Breast epithelium (tissue), 4 donors: ENCODE measurements around the gene ZNF263. TPM values are rescaled to one million over a fixed set of nuclear protein-coding genes. Genes with fewer than 3 reads are reported as not detected.
A peak's percentile ranks its signal among the peaks of the same experiment; 100 is the strongest.

Source experiments
- DNase-seq, 2 donors: peaks; one replicate each; pipeline ENCODE4 v3.0.0-alpha.2; 2019; ENCODE audit warnings: low spot score in 2 of 2
- H3K27ac ChIP-seq, 2 donors: fragments of 200-600 bp; sonication (generic) in 1 of 2; one replicate each; pipeline ENCODE4 v1.5.1; 2016 to 2019; ENCODE audit warnings: mild to moderate bottlenecking in 1 of 2
- H3K27me3 ChIP-seq, 2 donors: fragments of 200-600 bp; sonication (generic) in 1 of 2; one replicate each; pipeline versions ENCODE4 v1.5.1 to v1.6.0; 2017 to 2019; ENCODE audit warnings: control low read depth in 1 of 2, mild to moderate bottlenecking in 1 of 2
- H3K36me3 ChIP-seq: fragments of 200-600 bp; one replicate; pipeline ENCODE4 v1.5.1; 2019
- H3K4me1 ChIP-seq, 2 donors: fragments of 200-600 bp; sonication (generic); one replicate each; pipeline ENCODE4 v1.5.1; 2016 to 2019; ENCODE audit warnings: control low read depth in 1 of 2
- H3K4me3 ChIP-seq, 3 donors: fragments of 200-600 bp; sonication (generic); 1 replicate in 2 of 3; 2 replicates in 1 of 3; pipeline ENCODE4 v1.5.1; 2016 to 2019; ENCODE audit warnings: mild to moderate bottlenecking in 3 of 3, moderate library complexity in 2 of 3
- H3K9me3 ChIP-seq, 2 donors: fragments of 200-600 bp; sonication (generic) in 1 of 2; one replicate each; pipeline ENCODE4 v1.5.1; 2016 to 2019; ENCODE audit warnings: control low read depth in 1 of 2
- POLR2A ChIP-seq: fragments of 450-650 bp; IDR thresholded peaks from one replicate; pipeline ENCODE4 v1.6.1; 2016; ENCODE audit warnings: antibody characterized with exemption, mild to moderate bottlenecking, moderate library complexity
- POLR2AphosphoS5 ChIP-seq, 3 donors: sonication (generic); formaldehyde crosslinking; IDR thresholded peaks; one replicate each; pipeline ENCODE4 v1.6.1; 2017; ENCODE audit warnings: antibody characterized with exemption in 3 of 3
- intact Hi-C: fragments of 100-400 bp; cut with DNase I; formaldehyde crosslinking; loops from one replicate; pipeline ENCODE4 v1.15.1; 2023; ENCODE audit warnings: low total_unique reads
- total RNA-seq, 3 donors: library from RNA; depleted of rRNA; stranded (reverse); fragments of >200 nt; gene quantifications; one replicate each; pipeline ENCODE4 v1.1.0, GENCODE V29; 2016
- TF ChIP-seq, protein P1 (sequence below), 3 donors: fragments of 450-650 bp; IDR thresholded peaks; one replicate each; pipeline ENCODE4 v1.5.1; 2016 to 2017; ENCODE audit warnings: antibody characterized with exemption in 3 of 3, mild to moderate bottlenecking in 3 of 3, moderate library complexity in 3 of 3

Gene ZNF263
- 10 to 100 TPM; 38.2 to 55.8 (median 47.9) TPM for total RNA-seq

DNA sequence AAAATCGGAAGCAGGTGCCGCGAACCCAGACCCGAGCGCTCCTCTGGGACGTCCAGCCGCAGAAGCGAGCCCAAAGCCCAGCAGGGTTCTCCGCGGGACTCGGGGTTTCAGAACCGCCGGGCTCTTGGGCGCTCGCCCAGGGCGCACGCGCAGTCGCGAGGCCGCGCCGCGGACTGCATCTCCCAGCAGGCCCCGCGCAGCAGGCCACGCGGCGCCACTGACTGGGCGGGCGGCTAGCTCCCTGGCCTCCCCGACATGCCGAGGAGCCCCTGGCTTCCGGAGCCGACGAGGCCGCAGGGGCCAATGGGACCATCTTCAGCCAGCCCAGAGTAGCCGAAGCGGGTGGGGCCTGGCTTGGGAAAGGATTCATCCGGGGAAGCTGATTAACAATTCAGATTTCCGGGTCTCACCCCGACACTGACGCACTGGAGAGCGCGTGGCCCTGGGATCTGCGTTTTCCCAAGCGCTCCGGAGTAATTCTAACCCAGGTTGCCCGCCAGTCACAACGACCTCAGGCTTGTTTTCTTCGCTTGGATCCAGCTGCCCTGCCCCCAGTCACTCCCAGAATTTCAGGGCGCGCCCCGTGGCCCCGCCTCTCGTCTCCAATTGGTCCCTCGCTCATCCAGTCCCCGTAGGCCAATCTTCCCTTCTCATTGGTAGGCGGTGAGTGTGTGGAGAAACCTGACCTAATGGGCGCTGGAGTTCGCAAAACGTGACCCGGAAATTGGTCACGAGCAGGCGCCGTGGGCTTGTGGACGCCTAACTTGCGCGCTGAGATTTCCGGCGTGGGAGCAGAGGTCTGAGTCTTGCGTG is at the start of gene ZNF263:
ZNF263 (plus strand) TSS at position 762 of the 813 bp plus-strand sequence. CDS start 328 bp downstream, outside the sequence.
- TF ChIP-seq POLR2AphosphoS5 (IDR thresholded peaks at IDR 0.05): peak; percentile 82 to 94 (median 91)
- peak; percentile 44 for TF ChIP-seq POLR2A
- TF ChIP-seq, protein P1, sequence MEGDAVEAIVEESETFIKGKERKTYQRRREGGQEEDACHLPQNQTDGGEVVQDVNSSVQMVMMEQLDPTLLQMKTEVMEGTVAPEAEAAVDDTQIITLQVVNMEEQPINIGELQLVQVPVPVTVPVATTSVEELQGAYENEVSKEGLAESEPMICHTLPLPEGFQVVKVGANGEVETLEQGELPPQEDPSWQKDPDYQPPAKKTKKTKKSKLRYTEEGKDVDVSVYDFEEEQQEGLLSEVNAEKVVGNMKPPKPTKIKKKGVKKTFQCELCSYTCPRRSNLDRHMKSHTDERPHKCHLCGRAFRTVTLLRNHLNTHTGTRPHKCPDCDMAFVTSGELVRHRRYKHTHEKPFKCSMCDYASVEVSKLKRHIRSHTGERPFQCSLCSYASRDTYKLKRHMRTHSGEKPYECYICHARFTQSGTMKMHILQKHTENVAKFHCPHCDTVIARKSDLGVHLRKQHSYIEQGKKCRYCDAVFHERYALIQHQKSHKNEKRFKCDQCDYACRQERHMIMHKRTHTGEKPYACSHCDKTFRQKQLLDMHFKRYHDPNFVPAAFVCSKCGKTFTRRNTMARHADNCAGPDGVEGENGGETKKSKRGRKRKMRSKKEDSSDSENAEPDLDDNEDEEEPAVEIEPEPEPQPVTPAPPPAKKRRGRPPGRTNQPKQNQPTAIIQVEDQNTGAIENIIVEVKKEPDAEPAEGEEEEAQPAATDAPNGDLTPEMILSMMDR (IDR thresholded peaks at IDR 0.05): no peak
- peaks cover 0 to 8% of the 10 kb centered on the region in 2 donors for H3K4me1 ChIP-seq
- H3K36me3 ChIP-seq: peaks cover 14% of the 10 kb centered on the region
- intact Hi-C loops: no loop called here
- H3K9me3 ChIP-seq: peaks cover 30 to 31% of the 10 kb centered on the region in 2 donors
- peak within 1 kb of the TSS; percentile 73 to 98 (median 95) for H3K4me3 ChIP-seq
- DNase-seq: peak; percentile 97 to 98
- no peaks in the 10 kb centered on the region for H3K27me3 ChIP-seq
- peak within 1 kb of the TSS; percentile 100 for H3K27ac ChIP-seq

DNA sequence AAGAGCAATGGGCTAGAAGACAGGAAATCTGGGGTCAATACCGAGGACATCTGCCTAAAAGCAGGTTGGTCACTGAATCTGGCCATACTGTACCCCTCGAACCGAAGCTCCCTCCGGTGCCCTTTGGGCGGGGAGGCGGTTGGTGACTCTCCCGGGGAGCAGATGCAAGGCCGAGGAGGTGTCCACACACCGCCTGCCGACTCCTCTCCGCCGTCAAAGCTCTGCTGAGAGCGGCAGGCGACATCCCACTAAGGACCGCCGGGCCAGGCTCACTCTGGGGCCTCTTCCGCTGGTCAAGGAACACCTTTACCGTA is 48.8 kb upstream of the ZNF263 start:
- Histone ChIP-seq H3K36me3 (peaks cover 20% of the 10 kb centered on the region), H3K9me3 (peaks cover 10 to 12% of the 10 kb centered on the region in 2 donors), H3K27ac (peak overlapping the region; percentile 95 to 99), H3K27me3 (no peaks in the 10 kb centered on the region), H3K4me3 (peak overlapping the region; percentile 71 to 92 (median 88)), H3K4me1 (no peaks in the 10 kb centered on the region)
- intact Hi-C loops: loop anchor here (10.0 kb wide), 1 partner anchor 770 kb away; no protein-coding TSS in a partner anchor
- TF ChIP-seq POLR2AphosphoS5 (IDR thresholded peaks at IDR 0.05) (no peak), POLR2A (no peak)
- TF ChIP-seq, protein P1 (IDR thresholded peaks at IDR 0.05): no peak
- DNase-seq: no peak

DNA sequence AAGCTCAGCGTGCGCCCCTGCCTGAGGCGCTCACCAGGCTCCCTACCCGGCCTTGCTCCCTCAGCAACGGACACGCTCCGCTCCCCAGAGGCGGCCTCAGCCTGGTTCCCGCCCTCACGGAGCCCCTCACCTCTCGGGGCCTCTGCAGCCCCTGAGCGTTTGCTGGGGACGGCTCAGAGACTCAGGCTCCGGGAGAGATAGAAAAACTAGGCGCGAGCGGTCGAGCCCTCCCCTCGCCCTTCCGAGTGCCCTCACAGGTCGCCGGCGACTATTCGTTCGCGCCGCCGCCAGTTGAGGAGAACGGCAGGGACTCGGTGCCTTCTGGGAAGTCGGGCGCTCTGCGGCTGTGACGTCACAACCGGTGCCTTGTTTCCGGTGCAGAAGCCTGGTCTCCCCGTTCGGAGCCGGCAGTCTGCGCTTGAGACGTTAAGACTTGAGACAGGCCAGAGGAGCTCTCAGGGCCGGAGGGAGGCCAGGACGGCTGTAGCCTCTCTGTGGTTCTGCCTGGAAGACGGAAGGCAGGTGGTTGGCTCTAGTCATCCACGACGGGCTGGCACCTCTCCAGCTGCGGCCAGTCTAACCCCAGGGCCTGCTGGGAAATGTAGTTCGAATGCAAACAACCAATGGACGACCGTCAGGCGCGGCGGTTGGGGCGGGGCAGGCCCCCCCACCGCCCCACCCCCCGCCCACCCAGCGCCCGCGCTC is 48.3 kb upstream of the ZNF263 start, which contains the start of gene ZNF200:
ZNF200 (minus strand) TSS at position 302 of the 705 bp plus-strand sequence. CDS start 1,403 bp downstream, outside the sequence.
- DNase-seq: peak; percentile 95
- Histone ChIP-seq H3K36me3 (peaks cover 18% of the 10 kb centered on the region), H3K27ac (peak within 1 kb of the TSS; percentile 95 to 99), H3K9me3 (peaks cover 5 to 7% of the 10 kb centered on the region in 2 donors), H3K4me3 (peak within 1 kb of the TSS; percentile 71 to 92 (median 88)), H3K4me1 (no peaks in the 10 kb centered on the region), H3K27me3 (no peaks in the 10 kb centered on the region)
- intact Hi-C loops: loop anchor here (10.0 kb wide), 1 partner anchor 770 kb away; no protein-coding TSS in a partner anchor
- TF ChIP-seq POLR2AphosphoS5 (IDR thresholded peaks at IDR 0.05) (peak; percentile 87 to 92 (median 89)), POLR2A (no peak)
- TF ChIP-seq, protein P1 (IDR thresholded peaks at IDR 0.05): peak in 1 of 3 donors; percentile 14

DNA sequence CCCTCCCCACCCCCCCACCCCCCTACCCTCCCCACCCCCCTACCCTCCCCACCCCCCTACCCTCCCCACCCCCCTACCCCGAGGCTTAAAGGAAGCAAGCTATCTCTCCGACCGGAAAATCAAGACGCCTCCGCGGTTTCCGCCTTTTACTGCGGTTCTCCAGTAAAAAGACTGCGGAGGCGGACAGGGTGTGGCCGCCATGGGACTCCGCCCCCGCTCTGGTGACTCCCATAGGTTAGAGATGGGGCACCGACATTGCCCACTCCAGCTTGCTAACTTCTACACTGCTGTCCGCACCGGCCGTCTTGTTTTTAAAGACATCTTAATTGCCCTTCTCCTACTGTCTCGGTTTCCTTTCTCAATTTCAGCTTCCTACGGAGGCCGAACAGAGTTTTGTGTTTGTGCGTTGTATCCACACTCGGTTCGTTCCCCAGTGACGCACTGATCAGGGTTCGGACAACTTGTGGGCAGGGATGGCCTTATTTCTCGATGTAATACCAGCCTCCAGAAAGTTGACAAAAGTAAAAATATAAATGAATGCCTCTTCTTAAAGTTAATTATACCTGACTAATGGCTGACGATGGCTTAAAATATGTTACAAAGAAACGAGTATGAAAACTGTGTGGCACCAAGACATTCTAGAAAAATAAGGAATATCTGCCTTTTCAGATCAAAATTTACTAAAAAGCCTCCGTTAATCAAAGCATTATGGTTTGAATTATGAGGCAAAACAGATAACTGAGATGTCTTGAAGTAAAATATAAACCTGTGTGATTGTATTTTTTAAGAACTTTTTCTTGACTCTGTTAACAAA is 47.2 kb upstream of the ZNF263 start:
- no peak for DNase-seq
- intact Hi-C loops: loop anchor here (10.0 kb wide), 1 partner anchor 769 kb away; no protein-coding TSS in a partner anchor
- TF ChIP-seq POLR2A (no peak), POLR2AphosphoS5 (IDR thresholded peaks at IDR 0.05) (no peak)
- TF ChIP-seq, protein P1 (IDR thresholded peaks at IDR 0.05): no peak
- peaks cover 8% of the 10 kb centered on the region for H3K36me3 ChIP-seq
- H3K27ac ChIP-seq: no peak overlapping the region
- peaks cover 0 to 4% of the 10 kb centered on the region in 2 donors for H3K9me3 ChIP-seq
- no peak overlapping the region for H3K4me3 ChIP-seq
- H3K4me1 ChIP-seq: no peaks in the 10 kb centered on the region
- no peaks in the 10 kb centered on the region for H3K27me3 ChIP-seq
